ENCODE data around the gene MORC2.

The MORC2 gene

GRCh38 chr22:30968015-30968923 lies at the start of gene MORC2:
Gene MORC2 (minus strand): TSS chr22:30968774. CDS start chr22:30967889, 885 bp downstream.
- DNase-seq: peak; percentile 46

- DNase-seq: no peak
Measured at GRCh38 chr22:31005535-31005934, 37.0 kb upstream of the MORC2 start.

- DNase-seq: no peak
Measured at GRCh38 chr22:31001124-31001770, 32.7 kb upstream of the MORC2 start.

- no peak for DNase-seq
Measured at GRCh38 chr22:30998329-30998728, 29.8 kb upstream of the MORC2 start.

- no peak for DNase-seq
Measured at GRCh38 chr22:30996462-30996861, 27.9 kb upstream of the MORC2 start.

- DNase-seq: no peak
Measured at GRCh38 chr22:30994960-30995359, 26.4 kb upstream of the MORC2 start.

GRCh38 chr22:30992565-30992964 lies 24.0 kb upstream of the MORC2 start:
- DNase-seq: no peak

GRCh38 chr22:30990690-30991089 lies 22.1 kb upstream of the MORC2 start:
- DNase-seq: no peak

GRCh38 chr22:30989474-30989873 lies 20.9 kb upstream of the MORC2 start:
- no peak for DNase-seq

- no peak for DNase-seq
Measured at GRCh38 chr22:30985561-30986208, 17.1 kb upstream of the MORC2 start.

GRCh38 chr22:30984317-30984716 lies 15.7 kb upstream of the MORC2 start:
- DNase-seq: no peak

- DNase-seq: no peak
Measured at GRCh38 chr22:30982512-30982911, 13.9 kb upstream of the MORC2 start.

- no peak for DNase-seq
Measured at GRCh38 chr22:30979932-30980331, 11.4 kb upstream of the MORC2 start.

- no peak for DNase-seq
Measured at GRCh38 chr22:30978304-30978962, 9.9 kb upstream of the MORC2 start.

GRCh38 chr22:30970356-30970746 lies 1.8 kb upstream of the MORC2 start:
- DNase-seq: no peak

GRCh38 chr22:30969532-30970355 lies 1.2 kb upstream of the MORC2 start:
- no peak for DNase-seq

- DNase-seq: peak; percentile 79
Measured at GRCh38 chr22:30968924-30969531, 454 bp upstream of the MORC2 start, which contains the start of gene TUG1. Gene TUG1 (plus strand): TSS chr22:30969265.

- no peak for DNase-seq
Measured at GRCh38 chr22:30964858-30965257, 3.7 kb downstream of the MORC2 start.

GRCh38 chr22:30955153-30955552 lies 13.4 kb downstream of the MORC2 start:
- no peak for DNase-seq

GRCh38 chr22:30953206-30953605 lies 15.4 kb downstream of the MORC2 start:
- DNase-seq: no peak

GRCh38 chr22:30949934-30950660 lies 18.5 kb downstream of the MORC2 start:
- no peak for DNase-seq
